Fibroblast of pulmonary artery (primary cell): ENCODE results near the gene SLC25A13.

ENCODE experiments used
- DNase-seq: peaks from one replicate; pipeline ENCODE4 v3.0.0-alpha.2; 2010; ENCODE audit warnings: low read depth
- H3K4me3 ChIP-seq: replicated peaks from 2 replicates; pipeline ENCODE4 v1.5.1; 2011; ENCODE audit warnings: low read depth, mild to moderate bottlenecking, control low read depth, low read length, moderate library complexity
- TF ChIP-seq, protein P1 (sequence below): IDR thresholded peaks from 2 replicates; pipeline ENCODE4 v1.5.1; 2011; ENCODE audit warnings: mild to moderate bottlenecking, control low read depth, low read length, inconsistent platforms; ENCODE audit errors: missing control alignments

Gene SLC25A13

DNA sequence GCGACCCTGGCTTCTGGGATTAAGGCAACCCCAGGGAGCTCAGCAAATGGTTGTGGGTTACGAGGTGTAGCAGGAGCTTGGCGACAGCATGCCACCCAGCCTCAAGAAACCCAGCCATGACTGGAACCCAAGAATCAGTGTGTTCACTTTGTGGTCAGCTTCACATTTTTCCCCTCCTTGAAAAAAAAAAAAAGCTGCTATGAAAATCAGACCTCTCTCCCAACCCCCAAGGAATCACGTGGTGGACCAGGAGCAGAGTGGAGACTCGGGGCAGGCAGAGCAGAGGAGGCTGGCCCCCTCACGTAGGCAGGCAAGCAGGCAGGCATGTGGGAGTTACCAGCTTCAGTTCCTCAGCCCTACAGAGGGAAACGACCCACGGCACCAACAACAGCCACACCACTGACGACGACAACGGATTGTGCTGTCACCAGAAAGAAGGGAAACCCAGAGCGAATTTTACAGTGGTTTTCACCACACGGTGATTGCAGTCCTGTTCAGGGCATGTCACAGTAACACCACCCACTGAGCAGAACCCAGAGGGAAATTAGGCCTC is 203.4 kb downstream of the SLC25A13 start:
- TF ChIP-seq, protein P1, sequence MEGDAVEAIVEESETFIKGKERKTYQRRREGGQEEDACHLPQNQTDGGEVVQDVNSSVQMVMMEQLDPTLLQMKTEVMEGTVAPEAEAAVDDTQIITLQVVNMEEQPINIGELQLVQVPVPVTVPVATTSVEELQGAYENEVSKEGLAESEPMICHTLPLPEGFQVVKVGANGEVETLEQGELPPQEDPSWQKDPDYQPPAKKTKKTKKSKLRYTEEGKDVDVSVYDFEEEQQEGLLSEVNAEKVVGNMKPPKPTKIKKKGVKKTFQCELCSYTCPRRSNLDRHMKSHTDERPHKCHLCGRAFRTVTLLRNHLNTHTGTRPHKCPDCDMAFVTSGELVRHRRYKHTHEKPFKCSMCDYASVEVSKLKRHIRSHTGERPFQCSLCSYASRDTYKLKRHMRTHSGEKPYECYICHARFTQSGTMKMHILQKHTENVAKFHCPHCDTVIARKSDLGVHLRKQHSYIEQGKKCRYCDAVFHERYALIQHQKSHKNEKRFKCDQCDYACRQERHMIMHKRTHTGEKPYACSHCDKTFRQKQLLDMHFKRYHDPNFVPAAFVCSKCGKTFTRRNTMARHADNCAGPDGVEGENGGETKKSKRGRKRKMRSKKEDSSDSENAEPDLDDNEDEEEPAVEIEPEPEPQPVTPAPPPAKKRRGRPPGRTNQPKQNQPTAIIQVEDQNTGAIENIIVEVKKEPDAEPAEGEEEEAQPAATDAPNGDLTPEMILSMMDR: no peak
- no peak overlapping the region for H3K4me3 ChIP-seq
- DNase-seq: no peak

DNA sequence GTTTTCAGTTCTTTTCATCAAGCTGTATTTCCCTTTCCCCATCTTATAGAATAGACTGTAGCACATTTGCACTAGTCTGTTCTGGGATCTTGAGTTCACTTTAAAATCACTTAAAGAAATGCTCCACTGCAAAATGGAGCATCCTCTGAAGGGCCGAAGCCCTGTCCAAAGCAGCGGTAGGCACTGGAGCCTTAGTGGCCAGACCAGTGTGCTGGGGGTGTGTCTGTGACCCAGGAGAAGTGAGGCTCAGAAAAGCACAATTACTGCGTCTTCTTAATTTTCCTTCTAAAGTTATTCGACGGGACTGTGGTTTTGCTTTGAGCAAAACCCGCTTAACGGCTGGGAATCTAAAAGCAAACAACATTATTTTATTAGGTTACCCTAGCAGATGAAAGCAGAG is 205.7 kb downstream of the SLC25A13 start:
- H3K4me3 ChIP-seq: no peak overlapping the region
- TF ChIP-seq, protein P1: no peak
- no peak for DNase-seq

DNA sequence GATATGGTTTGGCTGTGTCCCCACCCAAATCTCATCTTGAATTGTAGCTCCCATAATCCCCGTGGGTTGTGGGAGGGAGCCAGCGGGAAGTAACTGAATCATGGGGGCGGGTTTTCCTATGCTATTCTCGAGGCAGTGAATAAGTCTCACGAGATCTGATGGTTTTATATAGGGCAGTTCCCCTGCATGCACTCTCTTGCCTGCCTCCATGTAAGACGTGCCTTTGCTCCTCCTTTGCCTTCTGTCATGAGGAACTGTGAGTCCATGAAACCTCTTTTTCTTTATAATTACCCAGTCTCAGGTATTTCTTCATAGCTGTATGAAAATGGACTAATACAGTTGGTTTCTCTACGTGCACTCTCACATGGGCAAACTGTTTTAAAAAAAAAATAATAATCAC is 207.7 kb downstream of the SLC25A13 start:
- no peak for DNase-seq

DNA sequence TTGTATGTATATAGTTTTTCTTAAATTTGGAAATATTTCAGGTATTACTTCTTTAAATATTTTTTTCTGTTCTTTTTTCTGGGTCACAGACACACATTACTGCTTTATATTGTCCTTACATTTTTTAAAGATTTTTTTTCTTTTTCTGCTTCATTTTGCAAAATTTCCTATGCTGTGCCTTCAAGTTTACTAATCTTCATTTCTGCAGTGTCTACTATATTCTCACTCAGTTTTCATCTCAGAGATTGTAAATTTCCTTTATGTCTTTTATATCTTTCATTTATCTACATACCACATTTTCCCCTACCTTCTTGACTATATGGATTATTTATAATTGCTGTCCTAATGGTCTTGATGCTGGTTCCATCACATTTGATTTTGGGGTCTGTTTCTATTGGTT is 210.5 kb downstream of the SLC25A13 start:
- no peak for DNase-seq
- no peak overlapping the region for H3K4me3 ChIP-seq
- TF ChIP-seq, protein P1: no peak

More for the DNA sequence above, 207.7 kb downstream of the SLC25A13 start:
- H3K4me3 ChIP-seq: no peak overlapping the region
- TF ChIP-seq, protein P1: no peak

DNA sequence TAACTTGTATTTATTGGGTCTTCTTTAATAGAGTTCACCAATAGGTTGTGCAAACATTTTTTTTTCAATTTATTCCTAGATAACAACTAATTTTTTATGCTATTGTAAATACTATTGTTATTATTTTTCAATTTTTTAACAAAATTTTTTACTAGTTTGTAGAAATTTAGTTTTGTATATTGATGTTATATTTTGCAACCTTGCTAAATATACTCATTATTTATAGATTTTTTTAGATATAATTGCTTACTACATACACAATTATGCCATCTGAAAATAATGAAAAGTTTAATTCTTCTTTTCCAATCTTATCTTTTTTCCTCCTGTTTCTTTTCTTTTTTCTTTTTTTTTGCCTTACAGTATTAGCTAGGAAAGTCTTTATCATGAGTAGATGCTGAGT is 216.9 kb downstream of the SLC25A13 start:
- H3K4me3 ChIP-seq: no peak overlapping the region
- TF ChIP-seq, protein P1: no peak
- DNase-seq: no peak

DNA sequence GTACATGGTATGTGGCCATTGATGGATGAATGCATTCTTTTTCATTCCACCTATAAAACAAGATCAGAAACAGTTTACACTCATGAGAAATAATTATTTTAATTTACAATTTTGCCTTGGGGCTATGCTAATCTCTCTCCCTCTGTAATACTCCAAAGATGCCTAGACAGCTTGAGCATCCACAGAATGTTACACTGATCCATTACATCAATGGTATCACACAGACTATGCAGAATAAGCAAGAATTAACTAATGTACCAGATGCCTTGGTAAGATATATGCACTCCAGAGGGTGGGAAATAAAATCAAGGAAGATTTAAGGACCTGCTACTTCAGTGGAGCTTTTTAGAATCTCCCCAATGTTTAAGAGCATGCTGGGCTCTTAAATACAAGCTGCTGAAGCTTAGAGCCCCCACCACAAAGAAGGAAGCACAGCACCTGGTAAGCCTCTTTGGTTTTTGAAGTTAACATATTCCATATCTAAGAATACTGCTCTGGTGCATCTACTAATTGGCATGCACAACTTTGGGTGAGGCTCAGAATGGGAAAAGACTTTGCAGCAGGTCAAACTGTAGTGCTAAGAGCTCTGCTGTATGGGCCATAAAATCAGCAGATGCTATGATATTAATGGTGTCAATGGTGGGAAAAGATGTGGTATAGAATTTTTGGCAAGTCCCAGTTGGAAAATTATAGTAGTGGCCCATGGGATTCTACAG is 219.6 kb downstream of the SLC25A13 start:
- TF ChIP-seq, protein P1: no peak
- no peak for DNase-seq
- no peak overlapping the region for H3K4me3 ChIP-seq

DNA sequence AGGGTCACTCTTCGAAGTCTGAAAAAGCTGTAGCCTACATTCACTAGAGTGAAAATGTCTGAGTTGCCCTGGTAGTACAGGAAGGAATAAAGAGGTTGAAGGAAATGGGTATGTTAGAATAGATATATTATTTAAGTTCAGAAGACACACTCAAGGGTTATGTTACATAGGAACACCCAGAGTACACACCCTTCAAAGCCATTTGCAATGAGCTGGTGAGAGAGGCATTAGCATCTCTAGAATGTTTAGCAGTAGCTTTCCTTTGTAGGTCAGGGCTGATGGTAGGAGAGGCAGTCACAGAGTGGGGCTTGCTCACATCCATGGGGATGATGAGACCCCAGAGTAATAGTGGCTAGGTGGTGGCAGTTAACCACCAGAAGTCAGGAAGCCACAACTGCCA is 221.2 kb downstream of the SLC25A13 start:
- DNase-seq: no peak
- H3K4me3 ChIP-seq: no peak overlapping the region
- TF ChIP-seq, protein P1: no peak
